LNCaP clone FGC (cell line): ENCODE data around the gene NDUFB2.
"Not testable (repeated sequence)": the region's sequence is repeated elsewhere in the genome, so short reads cannot be mapped to it uniquely, and the experiment has no call there.

ENCODE experiments used
- DNase-seq: peaks from one replicate; pipeline ENCODE4 v3.0.0-alpha.2; 2011; ENCODE audit warnings: low read depth
- H3K4me3 ChIP-seq: 2 replicates; pipeline ENCODE4 v1.5.1; 2011; ENCODE audit warnings: mild to moderate bottlenecking, low read depth, low read length, control low read depth
- CTCF ChIP-seq: IDR thresholded peaks from 2 replicates; pipeline ENCODE4 v1.5.1; 2012; ENCODE audit warnings: mild to moderate bottlenecking; ENCODE audit not compliant: control insufficient read depth, insufficient read depth; ENCODE audit errors: extremely low read depth

The NDUFB2 gene

GRCh38 chr7:140654661-140655060 lies 41.8 kb upstream of the NDUFB2 start:
- no peak for DNase-seq
- no peak for TF ChIP-seq CTCF
- no peak overlapping the region for H3K4me3 ChIP-seq

- no peak overlapping the region for H3K4me3 ChIP-seq
These were observed 40.7 kb upstream of the NDUFB2 start for GRCh38 chr7:140655511-140656408.

GRCh38 chr7:140656548-140657515 lies 39.7 kb upstream of the NDUFB2 start:
- peak overlapping the region; percentile 19; the same call in 1 of the 2 replicates for H3K4me3 ChIP-seq
- TF ChIP-seq CTCF, result no peak

More at GRCh38 chr7:140655511-140656408, 40.7 kb upstream of the NDUFB2 start:
- no peak for TF ChIP-seq CTCF
- DNase-seq, result no peak

GRCh38 chr7:140657891-140658290 lies 38.6 kb upstream of the NDUFB2 start:
- TF ChIP-seq CTCF, result no peak
- no peak overlapping the region for H3K4me3 ChIP-seq
- DNase-seq, result no peak

More at GRCh38 chr7:140656548-140657515, 39.7 kb upstream of the NDUFB2 start:
- no peak for DNase-seq

GRCh38 chr7:140659856-140660255 lies 36.7 kb upstream of the NDUFB2 start:
- H3K4me3 ChIP-seq, result no peak overlapping the region
- no peak for DNase-seq
- no peak for TF ChIP-seq CTCF

- TF ChIP-seq CTCF, result peak; percentile 36
- no peak overlapping the region for H3K4me3 ChIP-seq
- DNase-seq, result no peak
These were observed 35.4 kb upstream of the NDUFB2 start for GRCh38 chr7:140661124-140661523.

GRCh38 chr7:140662938-140663337 lies 33.6 kb upstream of the NDUFB2 start:
- not testable (repeated sequence) for H3K4me3 ChIP-seq, DNase-seq
